Panc1 (cell line): ENCODE measurements around the gene C1orf198. TPM values are rescaled to one million over a fixed set of nuclear protein-coding genes. Genes with fewer than 3 reads are reported as not detected.

Experiments used
- ATAC-seq: fragments of 200-7000 bp; cut with Tn5 transposase; 2 replicates; pipeline ENCODE4 v1.9.1; 2020; ENCODE audit warnings: mild to moderate bottlenecking, moderate library complexity
- BruUV-seq: library from RNA; stranded (reverse); fragments of 400-500 nt; replicated peaks from 2 replicates; lab custom pipeline; 2021; lab: Mats Ljungman, UMichigan
- CTCF ChIA-PET: fragments of 300-600 bp; sonication (Branson Sonifier 250); formaldehyde crosslinking; loops from one replicate; lab custom pipeline; 2022; ENCODE audit warnings: antibody characterized with exemption; lab: Charles Lee
- POLR2A ChIA-PET: fragments of 300-600 bp; sonication (Branson Sonifier 250); formaldehyde crosslinking; loops from one replicate; lab custom pipeline; 2022; ENCODE audit warnings: antibody characterized with exemption; lab: Charles Lee
- DNase-seq: peaks from one replicate; pipeline ENCODE4 v3.0.0-alpha.2; 2010; ENCODE audit warnings: low read depth, low spot score
- H3K27ac ChIP-seq: 2 replicates; pipeline ENCODE4 v1.5.1; 2011; ENCODE audit warnings: mild to moderate bottlenecking, low read length, inconsistent platforms
- H3K27me3 ChIP-seq: fragments of 200-500 bp; sonication (Bioruptor generic); 2 replicates; pipeline ENCODE4 v1.6.0; 2014; ENCODE audit warnings: low read length, inconsistent platforms; ENCODE audit not compliant: control insufficient read depth, insufficient read depth
- H3K36me3 ChIP-seq: fragments of 200-500 bp; sonication (Bioruptor generic); 2 replicates; pipeline ENCODE4 v1.5.1; 2014; ENCODE audit warnings: inconsistent platforms, mild to moderate bottlenecking, low read length, moderate library complexity; ENCODE audit not compliant: control insufficient read depth, insufficient read depth
- H3K4me1 ChIP-seq: 2 replicates; pipeline ENCODE4 v1.5.1; 2011; ENCODE audit warnings: inconsistent platforms, mild to moderate bottlenecking, low read length, moderate library complexity; ENCODE audit not compliant: control insufficient read depth, insufficient read depth
- H3K4me3 ChIP-seq, 2 experiments: 2 replicates each; pipeline ENCODE4 v1.5.1; 2011 to 2012; ENCODE audit warnings: low read depth in 2 of 2, low read length in 2 of 2, mild to moderate bottlenecking in 2 of 2, inconsistent platforms in 1 of 2, moderate library complexity in 1 of 2
- H3K9me3 ChIP-seq: fragments of 200-500 bp; sonication (Bioruptor generic); 2 replicates; pipeline ENCODE4 v1.5.1; 2014; ENCODE audit warnings: low read depth, mild to moderate bottlenecking, inconsistent platforms, low read length, moderate library complexity; ENCODE audit not compliant: control insufficient read depth, insufficient read depth
- POLR2AphosphoS5 ChIP-seq: IDR thresholded peaks from 2 replicates; pipeline ENCODE4 v1.6.1; 2012; ENCODE audit warnings: mild to moderate bottlenecking, low read depth, low read length, moderate library complexity
- SIN3A ChIP-seq: IDR thresholded peaks from 2 replicates; pipeline ENCODE4 v1.6.1; 2012; ENCODE audit warnings: low read depth, mild to moderate bottlenecking, low read length, moderate library complexity, borderline replicate concordance; ENCODE audit not compliant: insufficient read depth
- TCF7L2 ChIP-seq: IDR thresholded peaks from 2 replicates; pipeline ENCODE4 v1.6.1; 2011; ENCODE audit warnings: mild to moderate bottlenecking, low read depth, low read length, inconsistent platforms
- in situ Hi-C: cut with HindIII; loops from 2 replicates; pipeline ENCODE4 v1.10.0; 2016; ENCODE audit warnings: low sequenced_read_pairs, low pct_unique_long_range_greater_than_20kb
- intact Hi-C: fragments of 100-400 bp; cut with micrococcal nuclease; formaldehyde crosslinking; loops from one replicate; pipeline ENCODE4 v1.10.0; 2022; ENCODE audit not compliant: unreplicated experiment
- total RNA-seq: library from RNA; stranded (reverse); gene quantifications from one replicate; pipeline ENCODE4 v1.2.1, GENCODE V29; 2021; ENCODE audit not compliant: unreplicated experiment
- TF ChIP-seq, protein P1 (sequence below): fragments of 450-650 bp; IDR thresholded peaks from 2 replicates; pipeline ENCODE4 v1.5.1; 2017; ENCODE audit warnings: mild to moderate bottlenecking
- TF ChIP-seq, protein P2 (sequence below), 2 experiments: IDR thresholded peaks; 2 replicates each; pipeline ENCODE4 v1.6.1; 2011 to 2012; ENCODE audit warnings: low read depth in 2 of 2, control low read depth in 1 of 2, low read length in 1 of 2, mild to moderate bottlenecking in 1 of 2, moderate library complexity in 1 of 2; ENCODE audit not compliant: insufficient read depth in 1 of 2

The C1orf198 gene
- total RNA-seq, 1 experiment from 2014 or later: 33.6 TPM

DNA sequence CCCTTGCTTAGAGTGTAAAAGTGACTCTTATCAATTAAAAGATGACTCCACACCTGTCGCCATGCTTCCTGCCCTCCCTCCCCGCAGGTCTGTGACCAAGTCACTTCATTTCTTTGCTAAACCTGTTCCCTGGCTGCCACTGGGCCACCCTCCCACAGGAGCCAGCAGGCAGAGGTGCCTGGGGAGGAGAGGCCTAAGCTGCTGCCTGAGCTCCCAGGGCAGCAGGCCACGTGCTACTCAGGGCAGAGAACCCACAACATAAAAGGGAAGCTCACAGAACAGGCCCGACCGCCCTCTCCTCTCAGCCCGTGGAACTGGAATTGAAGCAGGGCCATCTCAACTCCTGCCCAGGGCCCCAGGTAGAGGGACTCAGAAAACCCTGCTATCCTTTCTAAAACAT lies 4.9 kb downstream of the C1orf198 start:
- DNase-seq: no peak
- in situ Hi-C loops: no loop called here

DNA sequence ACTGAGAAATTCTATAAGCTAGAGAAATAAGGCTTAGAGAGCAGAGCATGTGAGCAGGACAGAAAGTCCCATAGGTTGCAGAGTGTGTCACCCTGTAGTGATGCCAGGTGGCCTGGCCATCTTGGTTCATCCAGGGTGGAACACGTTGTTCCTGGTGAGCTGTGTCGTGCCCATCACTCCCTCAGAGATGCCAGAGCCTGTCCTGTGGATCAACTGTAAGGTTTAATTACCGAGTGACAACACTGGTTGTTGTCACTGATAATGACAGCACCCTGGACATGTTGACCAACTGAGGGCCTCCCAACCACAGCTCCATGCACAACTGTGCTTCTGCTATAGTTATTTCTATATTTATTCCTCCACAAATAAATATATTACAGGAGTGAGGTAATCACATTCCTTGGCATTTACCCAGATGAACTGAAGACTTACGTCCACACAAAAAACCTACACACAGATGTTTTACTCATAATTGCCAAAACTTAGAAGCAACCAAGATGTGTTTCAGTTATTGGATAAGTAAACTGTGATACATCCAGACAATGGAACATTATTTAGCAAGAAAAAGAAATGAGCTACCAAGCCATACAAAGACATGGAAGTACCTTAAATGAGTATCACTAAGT lies 6.2 kb downstream of the C1orf198 start:
- Histone ChIP-seq H3K4me3 (no peak overlapping the region), H3K4me1 (peaks cover 46% of the 10 kb centered on the region), H3K9me3 (no peaks in the 10 kb centered on the region), H3K27me3 (no peaks in the 10 kb centered on the region), H3K27ac (no peak overlapping the region), H3K36me3 (no peaks in the 10 kb centered on the region)
- BruUV-seq: no TSS peak
- intact Hi-C loops (no loop called here), in situ Hi-C loops (no loop called here)
- ATAC-seq: no peak
- POLR2A ChIA-PET: no interaction called here
- TF ChIP-seq TCF7L2 (no peak), SIN3A (no peak), POLR2AphosphoS5 (no peak)
- TF ChIP-seq, protein P1, sequence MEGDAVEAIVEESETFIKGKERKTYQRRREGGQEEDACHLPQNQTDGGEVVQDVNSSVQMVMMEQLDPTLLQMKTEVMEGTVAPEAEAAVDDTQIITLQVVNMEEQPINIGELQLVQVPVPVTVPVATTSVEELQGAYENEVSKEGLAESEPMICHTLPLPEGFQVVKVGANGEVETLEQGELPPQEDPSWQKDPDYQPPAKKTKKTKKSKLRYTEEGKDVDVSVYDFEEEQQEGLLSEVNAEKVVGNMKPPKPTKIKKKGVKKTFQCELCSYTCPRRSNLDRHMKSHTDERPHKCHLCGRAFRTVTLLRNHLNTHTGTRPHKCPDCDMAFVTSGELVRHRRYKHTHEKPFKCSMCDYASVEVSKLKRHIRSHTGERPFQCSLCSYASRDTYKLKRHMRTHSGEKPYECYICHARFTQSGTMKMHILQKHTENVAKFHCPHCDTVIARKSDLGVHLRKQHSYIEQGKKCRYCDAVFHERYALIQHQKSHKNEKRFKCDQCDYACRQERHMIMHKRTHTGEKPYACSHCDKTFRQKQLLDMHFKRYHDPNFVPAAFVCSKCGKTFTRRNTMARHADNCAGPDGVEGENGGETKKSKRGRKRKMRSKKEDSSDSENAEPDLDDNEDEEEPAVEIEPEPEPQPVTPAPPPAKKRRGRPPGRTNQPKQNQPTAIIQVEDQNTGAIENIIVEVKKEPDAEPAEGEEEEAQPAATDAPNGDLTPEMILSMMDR: no peak
- TF ChIP-seq, protein P2, sequence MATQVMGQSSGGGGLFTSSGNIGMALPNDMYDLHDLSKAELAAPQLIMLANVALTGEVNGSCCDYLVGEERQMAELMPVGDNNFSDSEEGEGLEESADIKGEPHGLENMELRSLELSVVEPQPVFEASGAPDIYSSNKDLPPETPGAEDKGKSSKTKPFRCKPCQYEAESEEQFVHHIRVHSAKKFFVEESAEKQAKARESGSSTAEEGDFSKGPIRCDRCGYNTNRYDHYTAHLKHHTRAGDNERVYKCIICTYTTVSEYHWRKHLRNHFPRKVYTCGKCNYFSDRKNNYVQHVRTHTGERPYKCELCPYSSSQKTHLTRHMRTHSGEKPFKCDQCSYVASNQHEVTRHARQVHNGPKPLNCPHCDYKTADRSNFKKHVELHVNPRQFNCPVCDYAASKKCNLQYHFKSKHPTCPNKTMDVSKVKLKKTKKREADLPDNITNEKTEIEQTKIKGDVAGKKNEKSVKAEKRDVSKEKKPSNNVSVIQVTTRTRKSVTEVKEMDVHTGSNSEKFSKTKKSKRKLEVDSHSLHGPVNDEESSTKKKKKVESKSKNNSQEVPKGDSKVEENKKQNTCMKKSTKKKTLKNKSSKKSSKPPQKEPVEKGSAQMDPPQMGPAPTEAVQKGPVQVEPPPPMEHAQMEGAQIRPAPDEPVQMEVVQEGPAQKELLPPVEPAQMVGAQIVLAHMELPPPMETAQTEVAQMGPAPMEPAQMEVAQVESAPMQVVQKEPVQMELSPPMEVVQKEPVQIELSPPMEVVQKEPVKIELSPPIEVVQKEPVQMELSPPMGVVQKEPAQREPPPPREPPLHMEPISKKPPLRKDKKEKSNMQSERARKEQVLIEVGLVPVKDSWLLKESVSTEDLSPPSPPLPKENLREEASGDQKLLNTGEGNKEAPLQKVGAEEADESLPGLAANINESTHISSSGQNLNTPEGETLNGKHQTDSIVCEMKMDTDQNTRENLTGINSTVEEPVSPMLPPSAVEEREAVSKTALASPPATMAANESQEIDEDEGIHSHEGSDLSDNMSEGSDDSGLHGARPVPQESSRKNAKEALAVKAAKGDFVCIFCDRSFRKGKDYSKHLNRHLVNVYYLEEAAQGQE (IDR thresholded peaks at IDR 0.05; ENCODE audit: insufficient read depth in 1 of 2, low read depth in 2 of 2, low read length in 1 of 2): no peak
- CTCF ChIA-PET: no interaction called here
- DNase-seq: no peak

More for the DNA sequence above, 4.9 kb downstream of the C1orf198 start:
- Histone ChIP-seq H3K9me3 (no peaks in the 10 kb centered on the region), H3K4me3 (no peak overlapping the region), H3K36me3 (no peaks in the 10 kb centered on the region; the same call in 1 of the 2 replicates), H3K27ac (no peak overlapping the region), H3K4me1 (peaks cover 36% of the 10 kb centered on the region), H3K27me3 (no peaks in the 10 kb centered on the region)
- intact Hi-C loops: no loop called here
- CTCF ChIA-PET: no interaction called here
- TF ChIP-seq TCF7L2: no peak
- TF ChIP-seq SIN3A: no peak
- TF ChIP-seq, protein P2 (IDR thresholded peaks at IDR 0.05; ENCODE audit: insufficient read depth in 1 of 2, low read depth in 2 of 2, low read length in 1 of 2): no peak
- TF ChIP-seq, protein P1: no peak
- POLR2A ChIA-PET: no interaction called here
- ATAC-seq: no peak
- no TSS peak for BruUV-seq
